GM18505 (cell line): ENCODE data around the gene ZYG11B.
"Not testable (repeated sequence)": the region's sequence is repeated elsewhere in the genome, so short reads cannot be mapped to it uniquely, and the experiment has no call there.

Experiments used
- ATAC-seq: cut with Tn5 transposase; IDR thresholded peaks from one replicate; pipeline ENCODE4 v1.9.1; 2021; ENCODE audit not compliant: unreplicated experiment
- POLR2A ChIP-seq: IDR thresholded peaks from 4 replicates; pipeline ENCODE4 v1.6.1; 2011; ENCODE audit warnings: borderline replicate concordance; ENCODE audit not compliant: insufficient read depth, insufficient read length; ENCODE audit errors: extremely low read depth

Gene ZYG11B

GRCh38 chr1:52756020-52756419 lies 29.8 kb downstream of the ZYG11B start:
- ATAC-seq, result no peak
- no peak for TF ChIP-seq POLR2A

- TF ChIP-seq POLR2A, result no peak
- ATAC-seq, result no peak
Observed at GRCh38 chr1:52759908-52760307, 33.7 kb downstream of the ZYG11B start.

GRCh38 chr1:52767596-52768280 lies 41.5 kb downstream of the ZYG11B start:
- no peak for ATAC-seq
- no peak for TF ChIP-seq POLR2A

- no peak for ATAC-seq
- no peak for TF ChIP-seq POLR2A
Observed at GRCh38 chr1:52769346-52770033, 43.2 kb downstream of the ZYG11B start.

GRCh38 chr1:52771384-52771783 lies 45.1 kb downstream of the ZYG11B start:
- TF ChIP-seq POLR2A, result no peak
- ATAC-seq, result no peak

GRCh38 chr1:52786148-52786547 lies 59.9 kb downstream of the ZYG11B start:
- no peak for TF ChIP-seq POLR2A
- ATAC-seq, result no peak

- ATAC-seq, result not testable (repeated sequence)
Observed at GRCh38 chr1:52790429-52790828, 64.2 kb downstream of the ZYG11B start.

- no peak for ATAC-seq
Observed at GRCh38 chr1:52792036-52792435, 65.8 kb downstream of the ZYG11B start.

GRCh38 chr1:52793717-52794116 lies 67.5 kb downstream of the ZYG11B start:
- not testable (repeated sequence) for ATAC-seq

More at GRCh38 chr1:52792036-52792435, 65.8 kb downstream of the ZYG11B start:
- TF ChIP-seq POLR2A, result no peak

- TF ChIP-seq POLR2A, result no peak
- ATAC-seq, result no peak
Observed at GRCh38 chr1:52795464-52795863, 69.2 kb downstream of the ZYG11B start.

- no peak for TF ChIP-seq POLR2A
- ATAC-seq, result no peak
Observed at GRCh38 chr1:52798331-52798730, 72.1 kb downstream of the ZYG11B start.

GRCh38 chr1:52801011-52801410 lies 74.8 kb downstream of the ZYG11B start:
- TF ChIP-seq POLR2A, result no peak
- ATAC-seq, result no peak

GRCh38 chr1:52804083-52804482 lies 77.8 kb downstream of the ZYG11B start:
- ATAC-seq, result not testable (repeated sequence)

- TF ChIP-seq POLR2A, result no peak
- no peak for ATAC-seq
Observed at GRCh38 chr1:52814465-52814864, 88.2 kb downstream of the ZYG11B start.

GRCh38 chr1:52820830-52821229 lies 94.6 kb downstream of the ZYG11B start:
- ATAC-seq, result not testable (repeated sequence)
